GM23338 (cell line): ENCODE data around the gene RAB13. TPM values are rescaled to one million over a fixed set of nuclear protein-coding genes. Genes with fewer than 3 reads are reported as not detected.

ENCODE experiments used
- ATAC-seq: fragments of 200-7000 bp; cut with Tn5 transposase; 3 replicates; pipeline ENCODE4 v1.9.1; 2020
- DNase-seq: peaks from one replicate; pipeline ENCODE4 v3.0.0-alpha.2; 2015; ENCODE audit warnings: low spot score
- H2AFZ ChIP-seq: fragments of 200-600 bp; sonication (generic); 2 replicates; pipeline ENCODE4 v1.8.0; 2016; ENCODE audit warnings: antibody characterized with exemption, mild to moderate bottlenecking, moderate library complexity
- H3F3A ChIP-seq: fragments of 200-600 bp; sonication (generic); replicated peaks from 2 replicates; pipeline ENCODE4 v1.8.0; 2017; ENCODE audit warnings: antibody characterized with exemption, mixed run types, low read depth
- H3K27ac ChIP-seq: fragments of 200-600 bp; sonication (generic); 2 replicates; pipeline ENCODE4 v1.6.1; 2016; ENCODE audit warnings: low read depth
- H3K27me3 ChIP-seq: fragments of 200-600 bp; sonication (generic); 2 replicates; pipeline ENCODE4 v1.8.0; 2016; ENCODE audit warnings: mild to moderate bottlenecking, mixed run types, moderate library complexity; ENCODE audit not compliant: insufficient read depth
- H3K36me3 ChIP-seq: fragments of 200-600 bp; sonication (generic); 2 replicates; pipeline ENCODE4 v1.8.0; 2016; ENCODE audit warnings: mild to moderate bottlenecking; ENCODE audit not compliant: insufficient read depth
- H3K4me1 ChIP-seq: fragments of 200-600 bp; sonication (generic); 2 replicates; pipeline ENCODE4 v1.8.0; 2016; ENCODE audit warnings: mild to moderate bottlenecking, moderate library complexity; ENCODE audit not compliant: insufficient read depth
- H3K4me2 ChIP-seq: fragments of 200-600 bp; sonication (generic); 2 replicates; pipeline ENCODE4 v1.7.1; 2017; ENCODE audit warnings: mixed run types
- H3K4me3 ChIP-seq: fragments of 200-600 bp; sonication (generic); 2 replicates; pipeline ENCODE4 v1.6.1; 2016; ENCODE audit warnings: mixed run types
- H3K79me2 ChIP-seq: fragments of 200-600 bp; sonication (generic); replicated peaks from 2 replicates; pipeline ENCODE4 v1.8.0; 2017; ENCODE audit warnings: mild to moderate bottlenecking; ENCODE audit not compliant: insufficient read depth
- H3K9me2 ChIP-seq: fragments of 200-600 bp; sonication (generic); 2 replicates; pipeline ENCODE4 v1.8.0; 2017; ENCODE audit not compliant: insufficient read depth
- H4K20me1 ChIP-seq: fragments of 200-600 bp; sonication (generic); replicated peaks from 2 replicates; pipeline ENCODE4 v1.8.0; 2017; ENCODE audit warnings: mild to moderate bottlenecking; ENCODE audit not compliant: insufficient read depth
- H3K27ac Mint-ChIP-seq: 2 replicates; pipeline ENCODE4 v1.8.0; 2020; ENCODE audit warnings: inconsistent platforms, mild to moderate bottlenecking, moderate library complexity, mixed read lengths
- H3K27me3 Mint-ChIP-seq: 3 replicates; pipeline ENCODE4 v1.8.0; 2022; ENCODE audit warnings: low read depth, mild to moderate bottlenecking, moderate library complexity, mixed read lengths, inconsistent platforms; ENCODE audit not compliant: insufficient read depth, poor library complexity
- H3K36me3 Mint-ChIP-seq: 3 replicates; pipeline ENCODE4 v1.8.0; 2021; ENCODE audit warnings: low read depth, mild to moderate bottlenecking, inconsistent platforms, moderate library complexity, mixed read lengths
- H3K4me1 Mint-ChIP-seq: 3 replicates; pipeline ENCODE4 v1.8.0; 2020; ENCODE audit warnings: mild to moderate bottlenecking, inconsistent platforms, mixed read lengths
- H3K4me3 Mint-ChIP-seq: 3 replicates; pipeline ENCODE4 v1.8.0; 2021; ENCODE audit warnings: moderate library complexity, mild to moderate bottlenecking, inconsistent platforms, mixed read lengths
- H3K9me3 Mint-ChIP-seq: 3 replicates; pipeline ENCODE4 v1.8.0; 2020; ENCODE audit warnings: moderate library complexity, mild to moderate bottlenecking, inconsistent platforms, mixed read lengths
- EZH2phosphoT487 ChIP-seq: fragments of 200-600 bp; sonication (generic); IDR thresholded peaks from one replicate; pipeline ENCODE4 v1.8.1; 2018; ENCODE audit warnings: antibody characterized with exemption; ENCODE audit not compliant: unreplicated experiment
- NANOG ChIP-seq: IDR thresholded peaks from 2 replicates; pipeline ENCODE4 v1.6.1; 2016; ENCODE audit warnings: antibody characterized with exemption, borderline replicate concordance
- POLR2AphosphoS5 ChIP-seq: IDR thresholded peaks from 2 replicates; pipeline ENCODE4 v1.6.1; 2016; ENCODE audit warnings: antibody characterized with exemption, low read depth
- ZNF114 ChIP-seq: fragments of 250-450 bp; sonication (Bioruptor Pico); IDR thresholded peaks from 2 replicates; pipeline ENCODE4 v1.5.0; 2020; ENCODE audit warnings: mild to moderate bottlenecking, moderate library complexity
- ZNF331 ChIP-seq: fragments of 250-450 bp; sonication (Bioruptor Pico); IDR thresholded peaks from 2 replicates; pipeline ENCODE4 v1.5.0; 2020; ENCODE audit warnings: low read depth, mild to moderate bottlenecking, moderate library complexity
- polyA plus RNA-seq: library from polyadenylated mRNA; unstranded; fragments of >200 nt; fragmentation: Nextera tagmentation; extraction: Ambion mirVana; gene quantifications from 2 replicates; pipeline ENCODE4 v1.2.1, GENCODE V29; 2016
- total RNA-seq: library from RNA; depleted of rRNA; stranded (reverse); fragments of >200 nt; shearing (Covaris generic); gene quantifications from 2 replicates; pipeline ENCODE4 v1.2.3, GENCODE V29; 2014
- TF ChIP-seq, protein P1 (sequence below): IDR thresholded peaks from 2 replicates; pipeline ENCODE4 v1.6.1; 2016; ENCODE audit warnings: antibody characterized with exemption
- TF ChIP-seq, protein P2 (sequence below): fragments of 250-450 bp; sonication (Bioruptor Pico); IDR thresholded peaks from 2 replicates; pipeline ENCODE4 v1.5.0; 2020; ENCODE audit warnings: mild to moderate bottlenecking, moderate library complexity

RAB13 gene
- total and polyA plus RNA-seq, 2 experiments from 2014 or later = 38.6 to 171 TPM

DNA sequence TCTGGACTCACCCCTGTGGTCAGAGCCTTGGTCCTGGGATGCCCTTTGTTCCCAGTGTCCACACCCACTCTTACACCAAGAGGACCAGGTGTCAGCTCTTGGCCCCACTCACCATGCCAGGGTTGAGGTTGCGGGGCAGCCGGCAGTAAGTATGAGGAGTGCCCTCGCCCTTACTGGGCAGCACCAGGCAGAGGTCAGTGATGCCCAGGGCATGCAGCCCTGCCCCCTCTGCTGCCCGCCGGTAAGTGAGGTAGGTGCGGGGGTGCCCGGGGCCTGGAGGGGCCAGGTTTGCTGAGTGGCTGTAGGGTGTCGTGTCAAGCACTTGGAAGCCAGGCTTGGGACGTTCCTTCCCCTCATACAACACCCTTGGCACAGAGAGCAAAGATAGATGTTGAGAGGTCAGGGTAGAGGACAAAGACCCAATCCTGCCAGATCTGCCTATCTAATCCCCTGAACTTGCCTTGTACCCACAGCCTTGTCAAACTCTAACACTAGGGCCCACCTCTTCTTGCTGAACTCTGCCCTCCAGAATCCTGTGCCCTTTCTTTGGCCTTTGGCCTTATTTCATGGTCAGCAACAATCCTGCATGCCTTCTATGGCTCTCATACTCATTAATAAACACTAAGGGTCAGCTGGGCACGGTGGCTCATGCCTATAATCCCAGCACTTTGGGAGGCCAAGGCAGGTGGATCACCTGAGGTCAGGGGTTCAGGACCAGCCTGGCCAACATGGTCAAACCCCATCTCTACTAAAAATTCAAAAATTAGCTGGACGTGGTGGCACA, 43.2 kb downstream of the RAB13 start:
- H3K4me1 Mint-ChIP-seq = peaks cover 18% of the 10 kb centered on the region
- ATAC-seq (no peak), DNase-seq (no peak)
- H3K9me3 Mint-ChIP-seq = no peaks in the 10 kb centered on the region; the same call in 2 of the 3 replicates
- TF ChIP-seq EZH2phosphoT487 (no peak), POLR2AphosphoS5 (no peak), NANOG (no peak), ZNF331 (no peak)
- H3F3A ChIP-seq = peaks cover 5% of the 10 kb centered on the region; the same call in 1 of the 2 replicates
- no peak overlapping the region for H3K4me2 ChIP-seq
- H3K27me3 Mint-ChIP-seq = peaks cover 22% of the 10 kb centered on the region
- no peaks in the 10 kb centered on the region for H4K20me1 ChIP-seq
- H3K36me3 Mint-ChIP-seq = peaks cover 46% of the 10 kb centered on the region
- no peaks in the 10 kb centered on the region for H3K9me2 ChIP-seq
- H3K4me1 ChIP-seq = peaks cover 10% of the 10 kb centered on the region; the same call in 1 of the 2 replicates
- no peak overlapping the region; the same call in 2 of the 3 replicates for H3K4me3 Mint-ChIP-seq
- no peak overlapping the region for H3K4me3 ChIP-seq
- no peaks in the 10 kb centered on the region for H3K27me3 ChIP-seq
- H3K27ac ChIP-seq = no peak overlapping the region
- H2AFZ ChIP-seq = no peak overlapping the region
- no peak overlapping the region for H3K27ac Mint-ChIP-seq
- H3K36me3 ChIP-seq = peaks cover under 1% of the 10 kb centered on the region
- H3K79me2 ChIP-seq = peaks cover 16% of the 10 kb centered on the region

DNA sequence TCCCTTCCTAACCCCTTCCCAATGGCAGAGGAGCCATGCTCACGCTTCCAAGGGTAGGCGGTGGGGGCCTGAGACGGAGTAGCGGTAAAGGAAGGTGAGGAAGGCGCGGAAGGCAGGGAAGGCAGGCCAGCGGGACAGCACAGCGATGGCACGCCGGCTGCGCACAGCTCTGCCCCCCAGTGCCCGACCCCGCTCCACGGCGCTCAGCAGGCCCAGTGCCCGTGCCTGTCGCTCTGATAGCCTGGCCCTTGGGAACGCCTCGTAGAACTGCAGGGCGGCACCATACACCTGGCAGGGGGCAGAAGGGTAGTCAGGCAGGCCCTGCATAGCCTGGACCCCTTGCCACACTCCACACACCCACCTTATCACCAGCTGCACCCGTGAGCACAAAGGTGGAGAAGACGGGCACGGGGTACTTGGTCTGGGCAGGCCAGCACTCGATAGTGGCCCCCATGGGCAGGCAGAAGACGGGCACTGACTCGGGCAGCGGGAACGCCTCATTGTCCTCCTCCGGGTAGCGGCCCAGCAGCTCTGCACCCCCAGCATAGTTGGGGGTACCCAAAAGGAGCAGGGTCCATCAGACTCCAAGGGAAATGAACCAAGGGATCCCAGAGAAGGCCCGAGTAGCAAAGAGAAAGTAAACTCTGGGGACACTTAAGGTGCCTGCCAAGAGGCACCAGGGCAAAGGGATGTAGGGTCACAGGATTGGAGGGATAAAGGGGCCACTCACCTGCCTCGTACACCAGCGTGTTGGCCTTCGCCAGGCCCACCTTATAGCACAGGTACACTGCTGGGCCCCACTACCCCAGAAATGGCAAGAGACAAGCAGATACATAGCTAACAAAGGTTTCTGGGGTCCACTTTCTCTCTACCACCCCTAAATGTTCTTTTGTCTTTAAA, 44.1 kb downstream of the RAB13 start:
- no peaks in the 10 kb centered on the region for H4K20me1 ChIP-seq
- Mint-ChIP-seq H3K9me3 (no peaks in the 10 kb centered on the region; the same call in 2 of the 3 replicates), H3K4me1 (peaks cover 11% of the 10 kb centered on the region), H3K4me3 (no peak overlapping the region), H3K27ac (no peak overlapping the region), H3K36me3 (peaks cover 51% of the 10 kb centered on the region), H3K27me3 (peaks cover 19% of the 10 kb centered on the region)
- peaks cover 4% of the 10 kb centered on the region; the same call in 1 of the 2 replicates for H3F3A ChIP-seq
- DNase-seq (no peak), ATAC-seq (no peak)
- H3K9me2 ChIP-seq = no peaks in the 10 kb centered on the region
- no peak overlapping the region for H3K4me3 ChIP-seq
- no peak overlapping the region for H2AFZ ChIP-seq
- no peak overlapping the region for H3K27ac ChIP-seq
- TF ChIP-seq ZNF114 (CRISPR knock-in tag) = no peak
- TF ChIP-seq, protein P1, sequence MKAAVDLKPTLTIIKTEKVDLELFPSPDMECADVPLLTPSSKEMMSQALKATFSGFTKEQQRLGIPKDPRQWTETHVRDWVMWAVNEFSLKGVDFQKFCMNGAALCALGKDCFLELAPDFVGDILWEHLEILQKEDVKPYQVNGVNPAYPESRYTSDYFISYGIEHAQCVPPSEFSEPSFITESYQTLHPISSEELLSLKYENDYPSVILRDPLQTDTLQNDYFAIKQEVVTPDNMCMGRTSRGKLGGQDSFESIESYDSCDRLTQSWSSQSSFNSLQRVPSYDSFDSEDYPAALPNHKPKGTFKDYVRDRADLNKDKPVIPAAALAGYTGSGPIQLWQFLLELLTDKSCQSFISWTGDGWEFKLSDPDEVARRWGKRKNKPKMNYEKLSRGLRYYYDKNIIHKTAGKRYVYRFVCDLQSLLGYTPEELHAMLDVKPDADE = no peak
- TF ChIP-seq, protein P2, sequence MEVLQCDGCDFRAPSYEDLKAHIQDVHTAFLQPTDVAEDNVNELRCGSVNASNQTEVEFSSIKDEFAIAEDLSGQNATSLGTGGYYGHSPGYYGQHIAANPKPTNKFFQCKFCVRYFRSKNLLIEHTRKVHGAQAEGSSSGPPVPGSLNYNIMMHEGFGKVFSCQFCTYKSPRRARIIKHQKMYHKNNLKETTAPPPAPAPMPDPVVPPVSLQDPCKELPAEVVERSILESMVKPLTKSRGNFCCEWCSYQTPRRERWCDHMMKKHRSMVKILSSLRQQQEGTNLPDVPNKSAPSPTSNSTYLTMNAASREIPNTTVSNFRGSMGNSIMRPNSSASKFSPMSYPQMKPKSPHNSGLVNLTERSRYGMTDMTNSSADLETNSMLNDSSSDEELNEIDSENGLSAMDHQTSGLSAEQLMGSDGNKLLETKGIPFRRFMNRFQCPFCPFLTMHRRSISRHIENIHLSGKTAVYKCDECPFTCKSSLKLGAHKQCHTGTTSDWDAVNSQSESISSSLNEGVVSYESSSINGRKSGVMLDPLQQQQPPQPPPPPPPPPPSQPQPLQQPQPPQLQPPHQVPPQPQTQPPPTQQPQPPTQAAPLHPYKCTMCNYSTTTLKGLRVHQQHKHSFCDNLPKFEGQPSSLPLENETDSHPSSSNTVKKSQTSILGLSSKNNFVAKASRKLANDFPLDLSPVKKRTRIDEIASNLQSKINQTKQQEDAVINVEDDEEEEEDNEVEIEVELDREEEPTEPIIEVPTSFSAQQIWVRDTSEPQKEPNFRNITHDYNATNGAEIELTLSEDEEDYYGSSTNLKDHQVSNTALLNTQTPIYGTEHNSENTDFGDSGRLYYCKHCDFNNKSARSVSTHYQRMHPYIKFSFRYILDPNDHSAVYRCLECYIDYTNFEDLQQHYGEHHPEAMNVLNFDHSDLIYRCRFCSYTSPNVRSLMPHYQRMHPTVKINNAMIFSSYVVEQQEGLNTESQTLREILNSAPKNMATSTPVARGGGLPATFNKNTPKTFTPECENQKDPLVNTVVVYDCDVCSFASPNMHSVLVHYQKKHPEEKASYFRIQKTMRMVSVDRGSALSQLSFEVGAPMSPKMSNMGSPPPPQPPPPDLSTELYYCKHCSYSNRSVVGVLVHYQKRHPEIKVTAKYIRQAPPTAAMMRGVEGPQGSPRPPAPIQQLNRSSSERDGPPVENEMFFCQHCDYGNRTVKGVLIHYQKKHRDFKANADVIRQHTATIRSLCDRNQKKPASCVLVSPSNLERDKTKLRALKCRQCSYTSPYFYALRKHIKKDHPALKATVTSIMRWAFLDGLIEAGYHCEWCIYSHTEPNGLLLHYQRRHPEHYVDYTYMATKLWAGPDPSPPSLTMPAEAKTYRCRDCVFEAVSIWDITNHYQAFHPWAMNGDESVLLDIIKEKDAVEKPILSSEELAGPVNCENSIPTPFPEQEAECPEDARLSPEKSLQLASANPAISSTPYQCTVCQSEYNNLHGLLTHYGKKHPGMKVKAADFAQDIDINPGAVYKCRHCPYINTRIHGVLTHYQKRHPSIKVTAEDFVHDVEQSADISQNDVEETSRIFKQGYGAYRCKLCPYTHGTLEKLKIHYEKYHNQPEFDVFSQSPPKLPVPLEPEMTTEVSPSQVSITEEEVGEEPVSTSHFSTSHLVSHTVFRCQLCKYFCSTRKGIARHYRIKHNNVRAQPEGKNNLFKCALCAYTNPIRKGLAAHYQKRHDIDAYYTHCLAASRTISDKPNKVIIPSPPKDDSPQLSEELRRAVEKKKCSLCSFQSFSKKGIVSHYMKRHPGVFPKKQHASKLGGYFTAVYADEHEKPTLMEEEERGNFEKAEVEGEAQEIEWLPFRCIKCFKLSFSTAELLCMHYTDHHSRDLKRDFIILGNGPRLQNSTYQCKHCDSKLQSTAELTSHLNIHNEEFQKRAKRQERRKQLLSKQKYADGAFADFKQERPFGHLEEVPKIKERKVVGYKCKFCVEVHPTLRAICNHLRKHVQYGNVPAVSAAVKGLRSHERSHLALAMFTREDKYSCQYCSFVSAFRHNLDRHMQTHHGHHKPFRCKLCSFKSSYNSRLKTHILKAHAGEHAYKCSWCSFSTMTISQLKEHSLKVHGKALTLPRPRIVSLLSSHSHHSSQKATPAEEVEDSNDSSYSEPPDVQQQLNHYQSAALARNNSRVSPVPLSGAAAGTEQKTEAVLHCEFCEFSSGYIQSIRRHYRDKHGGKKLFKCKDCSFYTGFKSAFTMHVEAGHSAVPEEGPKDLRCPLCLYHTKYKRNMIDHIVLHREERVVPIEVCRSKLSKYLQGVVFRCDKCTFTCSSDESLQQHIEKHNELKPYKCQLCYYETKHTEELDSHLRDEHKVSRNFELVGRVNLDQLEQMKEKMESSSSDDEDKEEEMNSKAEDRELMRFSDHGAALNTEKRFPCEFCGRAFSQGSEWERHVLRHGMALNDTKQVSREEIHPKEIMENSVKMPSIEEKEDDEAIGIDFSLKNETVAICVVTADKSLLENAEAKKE = no peak
- peaks cover 16% of the 10 kb centered on the region for H3K79me2 ChIP-seq
- H3K4me1 ChIP-seq = peaks cover 9% of the 10 kb centered on the region; the same call in 1 of the 2 replicates
- H3K27me3 ChIP-seq = no peaks in the 10 kb centered on the region
- peaks cover 10% of the 10 kb centered on the region for H3K36me3 ChIP-seq
- no peak overlapping the region for H3K4me2 ChIP-seq
